ENCODE data around the gene PPRC1.

PPRC1 gene

DNA sequence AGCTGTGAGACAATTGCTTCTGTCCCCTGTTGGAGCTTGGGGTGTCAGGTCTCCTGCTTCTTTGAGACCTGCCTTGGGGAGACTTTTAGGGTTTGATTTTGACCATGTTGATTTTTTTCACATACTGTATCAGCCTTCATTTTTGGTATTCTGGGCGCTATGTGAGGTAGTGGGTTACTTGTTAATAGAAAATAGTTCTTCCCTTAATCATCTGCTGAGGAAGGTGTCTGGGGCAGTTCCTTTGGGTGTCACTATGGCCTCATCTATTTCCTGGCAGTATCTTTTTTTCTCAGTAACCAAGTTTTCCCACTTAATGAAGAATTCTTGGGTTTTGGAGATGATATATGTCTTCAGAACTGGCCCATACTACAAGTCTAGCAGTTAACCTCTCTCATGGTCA lies 14.7 kb downstream of the PPRC1 start:
- no peak overlapping the region for H3K4me3 ChIP-seq (ENCODE audit: low read depth, low read length)

DNA sequence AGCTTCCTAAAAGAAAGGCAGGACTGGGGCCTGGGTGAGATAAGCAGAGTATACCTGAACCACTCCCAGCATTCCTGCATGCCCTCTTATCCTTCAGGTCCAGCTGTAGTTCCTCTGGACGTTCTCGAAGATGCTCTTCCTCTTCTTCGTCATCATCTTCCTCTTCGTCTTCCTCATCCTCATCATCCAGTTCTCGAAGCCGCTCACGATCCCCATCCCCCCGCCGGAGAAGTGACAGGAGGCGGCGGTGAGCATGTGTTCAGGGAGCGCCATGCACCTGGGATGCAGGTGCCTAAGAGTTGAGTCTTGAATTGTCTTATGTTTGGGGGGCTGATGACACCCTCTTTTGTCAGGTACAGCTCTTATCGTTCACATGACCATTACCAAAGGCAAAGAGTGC lies 15.4 kb downstream of the PPRC1 start:
- no peak overlapping the region for H3K4me3 ChIP-seq (ENCODE audit: low read depth, low read length)

DNA sequence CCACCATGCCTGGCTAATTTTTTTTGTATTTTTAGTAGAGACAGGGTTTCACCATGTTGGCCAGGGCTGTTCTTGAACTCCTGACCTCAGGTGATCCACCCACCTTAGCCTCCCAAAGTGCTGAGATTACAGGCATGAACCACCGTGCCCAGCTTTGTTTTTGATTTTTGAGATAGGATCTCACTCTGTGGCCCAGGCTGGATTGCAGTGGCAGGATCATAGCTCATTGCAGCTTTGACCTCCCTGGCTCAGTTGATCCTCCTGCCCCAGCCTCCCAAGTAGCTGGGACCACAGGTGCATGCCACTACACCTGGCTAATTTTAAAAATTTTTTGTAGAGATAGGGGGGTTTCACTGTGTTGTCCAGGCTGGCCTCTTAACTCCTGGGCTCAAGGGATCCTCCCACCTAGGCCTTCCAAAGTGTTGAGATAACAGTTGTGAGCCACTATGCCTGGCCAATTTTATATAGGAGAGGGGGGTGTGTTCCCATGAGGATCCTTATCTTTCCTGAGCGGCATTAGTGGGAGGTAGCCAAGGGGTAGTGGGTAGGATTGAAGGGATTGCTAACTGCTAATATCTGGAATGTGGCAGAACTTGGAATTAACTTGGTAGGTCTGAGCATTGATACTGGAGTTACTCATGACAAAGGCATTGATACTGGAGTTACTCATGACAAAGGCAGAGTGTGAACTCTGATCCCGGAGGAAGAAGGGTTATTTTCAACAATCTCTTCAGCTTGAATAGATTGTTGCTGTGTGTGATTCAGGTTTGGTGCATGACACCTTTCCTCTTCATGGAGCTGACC lies 18.3 kb downstream of the PPRC1 start:
- H3K4me3 ChIP-seq (ENCODE audit: low read depth, low read length): no peak overlapping the region

DNA sequence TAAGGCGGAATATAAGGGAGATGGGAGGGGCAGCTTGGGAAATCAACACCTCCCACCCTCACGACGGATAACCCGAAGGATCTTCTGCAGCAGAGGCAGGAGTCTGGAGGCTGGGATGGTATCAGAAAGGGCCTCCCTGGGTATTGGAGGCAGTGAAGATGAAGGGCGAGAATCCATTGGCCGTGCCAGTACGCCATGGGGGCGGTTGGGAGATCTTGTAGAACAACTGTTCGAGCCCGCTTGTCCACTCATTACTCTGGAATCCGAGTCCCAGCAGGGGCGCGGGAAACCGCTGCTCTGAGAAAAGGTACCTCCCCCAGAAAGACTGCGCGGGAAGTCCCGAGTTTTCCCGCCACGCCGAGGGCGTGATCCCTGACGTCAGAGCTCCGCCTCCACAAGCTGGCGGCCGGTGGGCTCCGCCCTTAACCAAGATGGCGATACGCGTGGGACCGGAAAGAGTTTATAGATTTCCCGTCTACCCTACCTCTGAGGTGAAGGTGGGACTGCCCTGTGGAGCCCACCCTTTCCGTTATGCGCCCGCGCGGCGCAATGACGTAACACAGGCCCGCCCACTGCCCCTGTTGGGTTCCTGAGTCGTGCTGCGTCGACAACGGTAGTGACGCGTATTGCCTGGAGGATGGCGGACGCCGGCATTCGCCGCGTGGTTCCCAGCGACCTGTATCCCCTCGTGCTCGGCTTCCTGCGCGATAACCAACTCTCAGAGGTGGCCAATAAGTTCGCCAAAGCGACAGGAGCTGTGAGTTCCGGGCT lies 19.1 kb downstream of the PPRC1 start, which contains the start of gene NOLC1:
Gene NOLC1, plus strand, starts transcription at position 616 of the 771 bp plus-strand sequence. Its CDS starts 22 bp downstream, at position 638.
- H3K4me3 ChIP-seq (ENCODE audit: low read depth, low read length): peak within 1 kb of the TSS; percentile 97

DNA sequence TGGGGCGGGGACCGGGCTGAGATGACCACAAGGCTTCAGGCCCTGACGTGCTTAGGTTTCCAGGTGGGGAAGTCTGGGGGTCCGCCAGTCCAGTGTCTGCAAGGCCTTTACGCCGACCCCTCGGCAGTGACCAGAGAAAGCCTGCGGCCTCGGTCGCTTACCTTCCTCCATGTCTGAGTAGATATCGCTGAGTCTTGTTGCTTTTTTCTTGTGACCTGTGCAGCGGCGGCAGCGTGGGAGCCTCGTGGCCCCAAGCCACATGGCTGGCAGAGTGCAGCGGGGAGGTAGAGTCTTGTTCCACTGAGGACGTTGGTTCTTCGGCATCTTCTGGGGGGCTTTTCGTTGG lies 19.7 kb downstream of the PPRC1 start:
- H3K4me3 ChIP-seq (ENCODE audit: low read depth, low read length): peak overlapping the region; percentile 97

DNA sequence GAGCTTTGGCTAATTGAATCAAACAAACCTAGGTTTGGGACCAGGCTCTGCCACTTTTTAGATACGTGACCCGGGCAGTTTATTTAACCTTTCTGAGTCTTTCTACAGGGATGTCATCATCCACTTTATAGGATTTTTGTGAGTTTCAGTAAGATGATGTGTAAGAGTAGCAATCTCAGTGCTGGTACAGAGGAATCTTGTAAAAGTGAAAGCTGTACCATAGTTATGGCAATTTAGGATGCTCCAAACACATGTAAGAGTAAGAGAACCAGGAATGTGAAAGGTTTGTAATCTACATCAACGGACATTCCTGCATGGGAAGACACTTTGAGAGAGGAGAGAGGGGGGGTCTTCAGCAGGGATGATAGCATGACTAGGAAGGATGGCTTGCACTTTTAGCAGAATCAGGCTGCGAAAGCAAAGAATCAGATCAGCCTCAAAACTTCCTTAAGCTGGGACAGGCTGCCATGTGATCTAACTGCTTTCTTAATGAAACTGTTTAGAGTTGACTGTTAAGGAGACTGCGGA lies 20.3 kb downstream of the PPRC1 start:
- H3K4me3 ChIP-seq (ENCODE audit: low read depth, low read length): peak overlapping the region; percentile 97

DNA sequence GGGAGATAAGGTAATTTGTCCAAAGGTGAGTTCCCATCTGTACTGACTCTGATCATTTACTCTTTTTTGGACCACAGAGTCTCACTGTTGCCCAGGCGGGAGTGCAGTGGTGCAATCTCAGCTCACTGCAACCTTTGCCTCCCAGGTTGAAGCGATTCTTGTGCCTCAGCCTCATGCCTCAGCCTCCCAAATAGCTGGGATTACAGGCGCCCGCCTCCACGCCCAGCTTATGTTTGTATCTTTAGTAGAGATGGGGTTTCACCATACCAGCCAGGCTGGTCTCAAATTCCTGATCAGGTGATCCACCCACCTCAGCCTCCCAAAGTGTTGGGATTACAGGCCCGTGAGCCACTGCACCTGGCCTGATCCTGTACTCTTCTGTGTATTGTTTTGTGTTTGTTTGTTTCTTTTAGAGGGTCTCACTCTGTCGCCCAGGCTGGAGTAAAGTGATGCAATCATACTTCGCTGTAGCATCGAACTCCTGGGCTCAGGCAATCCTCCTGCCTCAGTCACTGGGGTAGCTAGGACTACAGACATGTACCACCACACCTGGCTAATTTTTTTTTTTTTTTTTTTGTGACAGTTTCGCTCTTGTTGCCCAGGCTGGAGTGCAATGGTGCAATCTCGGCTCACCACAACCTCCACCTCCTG lies 21.8 kb downstream of the PPRC1 start:
- H3K4me3 ChIP-seq (ENCODE audit: low read depth, low read length): no peak overlapping the region

DNA sequence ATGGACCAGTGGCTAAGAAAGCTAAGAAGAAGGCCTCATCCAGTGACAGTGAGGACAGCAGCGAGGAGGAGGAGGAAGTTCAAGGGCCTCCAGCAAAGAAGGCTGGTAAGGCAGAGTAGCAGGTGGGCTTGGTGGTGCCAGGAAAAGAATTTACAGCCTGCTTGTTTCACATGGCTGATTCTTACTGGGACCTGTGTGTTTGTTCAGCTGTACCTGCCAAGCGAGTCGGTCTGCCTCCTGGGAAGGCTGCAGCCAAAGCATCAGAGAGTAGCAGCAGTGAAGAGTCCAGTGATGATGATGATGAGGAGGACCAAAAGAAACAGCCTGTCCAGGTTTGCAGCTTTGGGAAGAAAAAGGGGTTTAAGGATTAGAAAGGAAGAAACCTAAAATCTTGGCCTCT lies 24.4 kb downstream of the PPRC1 start:
- H3K4me3 ChIP-seq (ENCODE audit: low read depth, low read length): no peak overlapping the region

DNA sequence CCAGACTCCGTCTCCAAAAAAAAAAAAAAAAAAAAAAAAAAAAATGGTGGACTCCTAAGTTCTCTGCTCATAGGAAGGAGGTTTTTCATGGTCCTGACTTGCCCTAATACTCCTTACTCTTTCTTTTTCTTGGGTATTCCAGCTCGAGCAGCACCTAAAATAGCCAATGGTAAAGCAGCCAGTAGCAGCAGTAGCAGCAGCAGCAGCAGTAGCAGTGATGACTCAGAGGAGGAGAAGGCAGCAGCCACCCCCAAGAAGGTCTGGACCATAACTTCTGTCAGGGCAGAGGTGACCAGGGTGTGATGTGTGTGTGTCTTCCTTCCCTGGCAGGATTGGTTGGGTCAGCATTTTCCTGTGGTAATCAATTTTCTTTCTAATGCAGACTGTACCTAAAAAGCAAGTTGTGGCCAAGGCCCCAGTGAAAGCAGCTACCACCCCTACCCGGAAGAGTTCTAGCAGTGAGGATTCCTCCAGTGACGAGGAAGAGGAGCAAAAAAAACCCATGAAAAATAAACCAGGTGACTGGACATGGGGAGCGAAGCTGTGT lies 26.3 kb downstream of the PPRC1 start:
- no peak overlapping the region for H3K4me3 ChIP-seq (ENCODE audit: low read depth, low read length)

DNA sequence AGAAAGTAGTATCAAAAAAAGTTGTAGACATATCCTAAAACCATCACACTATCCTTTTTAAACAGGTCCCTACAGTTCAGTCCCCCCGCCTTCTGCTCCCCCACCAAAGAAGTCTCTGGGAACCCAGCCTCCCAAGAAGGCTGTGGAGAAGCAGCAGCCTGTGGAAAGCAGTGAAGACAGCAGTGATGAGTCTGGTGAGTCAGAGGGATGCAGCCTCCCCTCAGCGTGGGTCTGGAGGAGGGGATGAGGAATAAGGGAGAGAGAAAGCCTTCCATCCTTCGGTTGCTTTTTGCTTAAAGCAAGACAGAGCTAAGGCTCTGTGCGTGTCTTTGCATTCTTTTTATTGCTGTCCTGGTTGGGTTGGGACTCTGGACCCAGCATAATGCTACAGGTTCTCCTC lies 27.0 kb downstream of the PPRC1 start:
- H3K4me3 ChIP-seq (ENCODE audit: low read depth, low read length): no peak overlapping the region

DNA sequence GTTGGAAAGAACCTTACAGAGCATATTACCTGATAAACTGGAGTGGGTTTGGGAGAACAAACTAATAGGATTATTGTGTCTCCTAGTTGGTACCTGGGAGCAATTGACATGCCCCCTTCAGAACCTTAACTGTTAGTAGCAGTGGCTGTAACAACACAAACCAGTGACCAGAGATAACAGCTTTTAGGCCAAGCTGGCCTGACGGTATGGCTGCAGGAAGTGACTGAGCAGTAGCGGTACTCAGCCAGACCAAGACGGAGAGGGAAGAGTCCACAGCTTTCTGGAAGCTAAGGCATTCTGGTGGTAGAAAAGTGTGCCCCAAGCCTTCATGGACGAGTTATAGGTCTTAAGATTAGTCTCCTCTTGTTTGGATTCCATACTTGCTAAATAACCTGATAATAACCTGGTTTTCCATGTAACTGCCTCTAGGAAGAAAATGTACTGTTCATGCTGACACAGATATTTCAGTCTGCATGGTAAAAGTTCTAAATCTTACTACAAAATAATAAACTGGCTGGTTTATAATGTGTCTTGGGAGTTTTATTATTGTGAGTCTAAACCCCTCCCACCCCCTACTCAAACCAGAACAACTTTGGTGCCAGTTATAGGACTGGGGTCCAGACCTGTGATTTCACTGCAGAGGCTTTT lies 30.6 kb downstream of the PPRC1 start:
- no peak overlapping the region for H3K4me3 ChIP-seq (ENCODE audit: low read depth, low read length)

DNA sequence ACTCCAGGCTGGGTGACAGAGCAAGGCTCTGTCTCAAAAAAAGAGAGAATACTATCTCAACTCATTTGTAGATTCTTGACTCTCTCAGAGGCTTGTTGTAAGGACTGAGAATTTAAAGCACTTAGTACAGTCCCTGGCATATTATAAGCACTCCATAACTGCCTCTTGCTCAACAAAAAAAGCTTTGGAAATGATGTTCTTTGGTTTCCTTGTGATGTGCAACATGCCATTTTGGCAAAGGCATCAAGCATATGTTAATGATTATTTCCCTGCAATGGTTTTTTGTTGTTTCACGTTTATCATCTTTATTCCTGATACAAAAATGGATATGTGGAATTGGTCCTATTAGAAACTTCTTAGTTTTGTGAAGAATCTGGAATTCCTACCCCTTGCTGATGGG lies 35.0 kb downstream of the PPRC1 start:
- no peak overlapping the region for H3K4me3 ChIP-seq (ENCODE audit: low read depth, low read length)

DNA sequence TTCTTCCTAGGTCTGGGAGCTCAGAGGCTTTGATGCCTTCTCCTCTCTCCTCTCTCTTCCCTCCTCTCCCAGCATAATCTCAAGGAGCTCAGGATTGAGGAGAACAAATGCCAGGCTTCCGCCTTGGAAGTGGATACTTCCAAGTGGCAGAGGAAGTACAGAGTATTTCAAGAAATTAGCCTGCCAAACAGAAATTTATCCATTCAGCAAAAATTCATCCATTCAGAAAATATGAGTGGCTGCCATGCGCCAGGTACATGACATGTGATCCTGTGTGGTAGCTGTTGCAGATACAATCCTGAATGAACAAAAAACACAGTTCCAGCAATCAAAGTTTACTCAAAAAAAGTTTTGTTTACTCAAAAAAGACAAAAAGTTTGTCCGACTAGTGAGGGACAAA lies 37.8 kb downstream of the PPRC1 start:
- H3K4me3 ChIP-seq (ENCODE audit: low read depth, low read length): no peak overlapping the region

DNA sequence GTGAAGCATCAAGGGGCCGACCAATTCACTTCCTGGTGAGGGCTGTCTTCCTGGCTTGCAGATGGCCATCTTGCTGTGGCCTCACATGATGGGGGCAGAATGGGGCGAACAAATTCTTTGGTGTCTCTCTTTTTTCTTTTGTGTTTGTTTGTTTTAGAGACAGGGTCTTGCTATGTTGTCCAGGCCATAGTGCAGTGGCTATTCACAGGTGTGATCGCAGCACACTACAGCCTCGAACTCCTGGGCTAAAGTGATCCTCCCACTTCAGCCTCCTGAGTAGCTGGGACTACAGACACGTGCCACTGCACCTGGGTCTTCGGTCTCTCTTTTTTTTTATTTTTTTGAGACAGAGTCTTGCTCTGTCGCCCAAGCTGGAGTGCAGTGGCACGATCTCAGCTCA lies 39.4 kb downstream of the PPRC1 start:
- no peak overlapping the region for H3K4me3 ChIP-seq (ENCODE audit: low read depth, low read length)

DNA sequence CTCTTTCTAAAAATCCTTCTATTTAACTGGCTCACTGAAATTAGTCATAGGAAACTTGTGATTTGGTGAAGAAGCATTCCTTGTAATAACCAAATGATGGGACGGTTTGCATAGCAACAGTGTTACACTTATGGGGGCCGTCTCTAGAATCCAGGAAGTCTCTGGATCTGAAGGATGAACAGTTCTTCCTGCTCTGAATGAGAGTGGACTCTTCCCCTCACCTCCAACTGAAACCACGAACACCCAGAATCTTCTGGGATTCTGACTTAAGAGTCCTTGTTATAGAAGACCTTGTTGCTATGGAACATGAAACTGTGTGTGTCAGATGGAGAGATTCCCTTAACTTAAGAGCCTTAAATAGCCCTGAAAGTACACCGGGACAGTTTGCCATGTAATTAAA lies 42.6 kb downstream of the PPRC1 start:
- no peak overlapping the region for H3K4me3 ChIP-seq (ENCODE audit: low read depth, low read length)

DNA sequence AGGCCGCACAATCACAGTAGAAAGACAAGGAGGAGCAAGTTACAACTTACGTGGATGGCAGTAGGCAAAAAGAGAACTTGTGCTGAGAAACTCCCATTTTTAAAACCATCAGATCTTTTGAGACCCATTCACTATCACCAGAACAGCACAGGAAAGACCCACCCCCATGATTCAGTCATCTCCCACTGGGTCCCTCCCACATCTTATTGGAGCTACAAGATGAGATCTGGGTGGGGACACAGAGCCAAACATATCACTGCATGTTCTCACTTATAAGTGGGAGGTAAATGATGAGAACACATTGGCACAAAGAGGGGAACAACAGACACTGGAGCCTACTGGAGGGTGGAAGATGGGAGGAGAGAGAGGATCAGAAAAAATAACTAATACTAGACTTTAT lies 51.8 kb downstream of the PPRC1 start:
- H3K4me3 ChIP-seq (ENCODE audit: low read depth, low read length): no peak overlapping the region

DNA sequence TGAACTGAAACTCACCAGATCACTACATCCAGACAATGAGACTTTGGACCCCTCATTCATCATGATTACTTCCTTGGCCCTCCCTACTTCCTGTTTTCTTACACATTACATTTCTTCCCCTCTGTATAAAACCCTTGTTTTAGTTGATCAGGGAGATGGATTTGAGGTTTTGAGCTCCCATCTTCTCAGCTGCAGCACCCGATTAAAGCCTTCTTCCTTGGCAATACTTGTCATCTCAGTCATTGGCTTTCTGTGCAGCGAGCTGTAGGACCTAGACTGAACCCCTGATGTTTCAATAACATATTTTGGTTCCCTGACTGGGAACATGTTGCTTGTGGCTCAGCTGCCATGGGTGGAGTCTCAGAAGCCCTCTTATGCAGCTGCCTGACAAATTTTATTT lies 52.4 kb downstream of the PPRC1 start:
- no peak overlapping the region for H3K4me3 ChIP-seq (ENCODE audit: low read depth, low read length)

DNA sequence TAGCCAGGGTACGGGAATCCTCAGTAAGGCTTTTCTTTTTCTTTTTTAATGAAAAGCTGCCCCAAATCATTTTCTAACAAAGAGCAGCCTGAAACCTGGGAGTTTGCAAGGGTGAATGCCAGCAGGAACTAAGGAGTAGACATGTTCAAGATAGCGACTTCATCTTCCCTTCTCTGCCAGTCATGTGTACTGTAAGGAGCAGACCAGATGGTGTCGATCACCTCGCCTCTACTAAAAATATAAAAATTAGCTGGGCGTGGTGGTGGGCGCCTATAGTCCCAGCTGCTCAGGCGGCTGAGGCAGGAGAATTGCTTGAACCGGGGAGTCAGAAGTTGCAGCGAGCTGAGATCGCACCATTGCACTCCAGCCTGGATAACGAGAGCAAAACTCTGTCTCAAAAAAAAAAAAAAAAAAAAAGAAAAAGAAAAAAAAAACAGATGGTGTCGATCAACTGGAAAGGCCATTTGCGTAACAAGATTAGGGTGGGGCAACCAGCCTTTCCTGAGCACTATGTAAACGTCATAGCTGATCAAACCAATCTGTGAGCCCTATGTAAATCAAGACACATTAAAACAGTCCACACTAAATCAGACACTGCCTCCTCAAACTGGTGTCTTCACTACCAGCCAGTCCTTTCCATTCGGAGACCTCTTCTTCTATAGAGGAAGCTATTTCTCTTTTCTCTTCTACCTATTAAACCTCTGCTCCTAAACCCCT lies 53.1 kb downstream of the PPRC1 start:
- no peak overlapping the region for H3K4me3 ChIP-seq (ENCODE audit: low read depth, low read length)

DNA sequence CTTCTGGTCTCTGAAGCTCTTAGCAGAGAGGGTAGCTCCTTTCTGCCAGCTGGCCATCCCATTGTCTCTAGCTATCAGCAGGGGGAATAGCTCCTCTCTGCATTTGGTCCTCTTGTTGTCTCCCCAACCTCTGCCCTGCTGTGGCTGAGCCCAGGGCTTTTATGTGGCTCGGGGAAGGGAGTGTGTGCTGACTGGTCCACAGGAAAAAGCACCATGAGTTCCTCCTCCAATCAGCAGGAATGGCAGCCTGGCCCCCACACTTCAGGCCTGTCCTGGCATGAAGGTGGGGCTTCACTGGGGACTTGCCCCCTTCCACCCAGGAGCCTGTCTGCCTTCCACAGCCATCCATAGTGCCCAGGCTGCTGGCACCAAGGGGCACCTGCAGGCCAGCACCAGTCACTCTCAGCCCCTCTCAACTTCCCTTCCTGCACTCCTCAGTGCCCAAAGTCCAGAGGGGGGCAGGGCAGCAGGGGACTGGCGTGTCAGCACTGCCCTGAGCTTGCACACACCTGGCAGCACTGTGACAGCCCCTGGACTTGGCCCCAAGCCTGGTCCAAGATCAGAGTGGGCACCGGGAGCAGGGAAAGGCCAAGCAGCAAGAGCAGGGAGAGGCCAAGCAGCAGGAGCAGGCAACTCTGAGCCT lies 55.6 kb downstream of the PPRC1 start:
- H3K4me3 ChIP-seq (ENCODE audit: low read depth, low read length): no peak overlapping the region

All from iPS-11a (cell line).